ENCODE data around the gene KIAA1217.

Gene KIAA1217

GRCh38 chr10:24242562-24242961 lies 33.6 kb downstream of the KIAA1217 start:
- no peak for DNase-seq (ENCODE audit: low spot score)

GRCh38 chr10:24246365-24246764 lies 37.4 kb downstream of the KIAA1217 start:
- DNase-seq (ENCODE audit: low spot score) = no peak

GRCh38 chr10:24247841-24248240 lies 38.9 kb downstream of the KIAA1217 start:
- DNase-seq (ENCODE audit: low spot score) = no peak

- DNase-seq (ENCODE audit: low spot score) = no peak
Observed at GRCh38 chr10:24249829-24250415, 41.0 kb downstream of the KIAA1217 start.

- DNase-seq (ENCODE audit: low spot score) = no peak
Observed at GRCh38 chr10:24251547-24251946, 42.6 kb downstream of the KIAA1217 start.

- DNase-seq (ENCODE audit: low spot score) = no peak
Observed at GRCh38 chr10:24254180-24254579, 45.2 kb downstream of the KIAA1217 start.

- no peak for DNase-seq (ENCODE audit: low spot score)
Observed at GRCh38 chr10:24255115-24255880, 46.4 kb downstream of the KIAA1217 start.

- DNase-seq (ENCODE audit: low spot score) = no peak
Observed at GRCh38 chr10:24255881-24256311, 47.0 kb downstream of the KIAA1217 start.

- no peak for DNase-seq (ENCODE audit: low spot score)
Observed at GRCh38 chr10:24256619-24257107, 47.7 kb downstream of the KIAA1217 start.

- DNase-seq (ENCODE audit: low spot score) = no peak
Observed at GRCh38 chr10:24257588-24257987, 48.6 kb downstream of the KIAA1217 start.

- no peak for DNase-seq (ENCODE audit: low spot score)
Observed at GRCh38 chr10:24259365-24260130, 50.6 kb downstream of the KIAA1217 start.

- DNase-seq (ENCODE audit: low spot score) = no peak
Observed at GRCh38 chr10:24261627-24262026, 52.7 kb downstream of the KIAA1217 start.

- DNase-seq (ENCODE audit: low spot score) = no peak
Observed at GRCh38 chr10:24262929-24263590, 54.1 kb downstream of the KIAA1217 start.

GRCh38 chr10:24269476-24269875 lies 60.5 kb downstream of the KIAA1217 start:
- DNase-seq (ENCODE audit: low spot score) = no peak

- DNase-seq (ENCODE audit: low spot score) = no peak
Observed at GRCh38 chr10:24272374-24272773, 63.4 kb downstream of the KIAA1217 start.

GRCh38 chr10:24277277-24277676 lies 68.3 kb downstream of the KIAA1217 start:
- no peak for DNase-seq (ENCODE audit: low spot score)

GRCh38 chr10:24277771-24278170 lies 68.8 kb downstream of the KIAA1217 start:
- no peak for DNase-seq (ENCODE audit: low spot score)

GRCh38 chr10:24278176-24278889 lies 69.4 kb downstream of the KIAA1217 start:
- no peak for DNase-seq (ENCODE audit: low spot score)

GRCh38 chr10:24279166-24279565 lies 70.2 kb downstream of the KIAA1217 start:
- no peak for DNase-seq (ENCODE audit: low spot score)

GRCh38 chr10:24287559-24288195 lies 78.7 kb downstream of the KIAA1217 start:
- DNase-seq (ENCODE audit: low spot score) = no peak

- no peak for DNase-seq (ENCODE audit: low spot score)
Observed at GRCh38 chr10:24288581-24288980, 79.6 kb downstream of the KIAA1217 start.

All from hematopoietic multipotent progenitor cell treated with erythropoietin and hydrocortisone succinate and interleukin-3 and kit ligand, for 15 days (in vitro differentiated cells).